RWPE1 (cell line): ENCODE results near the gene FKRP.

Experiments used
- CTCF ChIA-PET: fragments of 350-600 bp; sonication (Branson Sonifier 250); formaldehyde crosslinking; extraction: SDS; loops from one replicate; lab custom pipeline; 2021; lab: Yijun Ruan, JAX
- POLR2A ChIA-PET: fragments of 400-600 bp; formaldehyde crosslinking; extraction: SDS; loops from one replicate; lab custom pipeline; 2020; ENCODE audit warnings: antibody characterized with exemption; ENCODE audit not compliant: low non-redundant PET; lab: Yijun Ruan, JAX
- DNase-seq: peaks from one replicate; pipeline ENCODE4 v3.0.0; 2012; ENCODE audit warnings: low spot score
- H3K27ac ChIP-seq: fragments of 450-650 bp; 2 replicates; pipeline ENCODE4 v1.5.1; 2017
- CTCF ChIP-seq: fragments of 450-650 bp; conservative IDR thresholded peaks from 2 replicates; pipeline ENCODE4 v1.5.1; 2017; ENCODE audit warnings: low read depth, mild to moderate bottlenecking

The FKRP gene, protein sequence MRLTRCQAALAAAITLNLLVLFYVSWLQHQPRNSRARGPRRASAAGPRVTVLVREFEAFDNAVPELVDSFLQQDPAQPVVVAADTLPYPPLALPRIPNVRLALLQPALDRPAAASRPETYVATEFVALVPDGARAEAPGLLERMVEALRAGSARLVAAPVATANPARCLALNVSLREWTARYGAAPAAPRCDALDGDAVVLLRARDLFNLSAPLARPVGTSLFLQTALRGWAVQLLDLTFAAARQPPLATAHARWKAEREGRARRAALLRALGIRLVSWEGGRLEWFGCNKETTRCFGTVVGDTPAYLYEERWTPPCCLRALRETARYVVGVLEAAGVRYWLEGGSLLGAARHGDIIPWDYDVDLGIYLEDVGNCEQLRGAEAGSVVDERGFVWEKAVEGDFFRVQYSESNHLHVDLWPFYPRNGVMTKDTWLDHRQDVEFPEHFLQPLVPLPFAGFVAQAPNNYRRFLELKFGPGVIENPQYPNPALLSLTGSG

GRCh38 chr19:46745521-46746280, at the start of gene FKRP:
Gene FKRP, plus strand, starts transcription at chr19:46746057. Its CDS starts 9,394 bp downstream, at chr19:46755451.
- ChIA-PET POLR2A (no interaction called here), CTCF (interaction anchor here (0.6 to 0.7 kb wide), 3 partner anchors 12 to 530 kb away, joined by 3 to 5 read pairs (median 3); no protein-coding TSS in a partner anchor)
- H3K27ac ChIP-seq, result peak within 1 kb of the TSS; percentile 84
- no peak for DNase-seq
- TF ChIP-seq CTCF, result no peak

- H3K27ac ChIP-seq, result peak overlapping the region; percentile 49
- CTCF ChIA-PET, result interaction anchor here (0.5 kb wide), 1 partner anchor 265 kb away, joined by 4 read pairs; no protein-coding TSS in a partner anchor
- no peak for TF ChIP-seq CTCF
- POLR2A ChIA-PET, result interaction anchor here (0.6 kb wide), 1 partner anchor 10 kb away, joined by 6 read pairs; no protein-coding TSS in a partner anchor
- no peak for DNase-seq
These were observed 49.0 kb upstream of the FKRP start for GRCh38 chr19:46696866-46697203.

GRCh38 chr19:46697204-46697960, 48.5 kb upstream of the FKRP start:
- POLR2A ChIA-PET, result interaction anchor here (0.5 to 0.6 kb wide), 2 partner anchors 11 to 20 kb away, joined by 3 to 6 read pairs; partner anchors contain the start of gene PRKD2
- no peak for DNase-seq
- no peak for TF ChIP-seq CTCF
- CTCF ChIA-PET, result no interaction called here
- H3K27ac ChIP-seq, result peak overlapping the region; percentile 49

DNA sequence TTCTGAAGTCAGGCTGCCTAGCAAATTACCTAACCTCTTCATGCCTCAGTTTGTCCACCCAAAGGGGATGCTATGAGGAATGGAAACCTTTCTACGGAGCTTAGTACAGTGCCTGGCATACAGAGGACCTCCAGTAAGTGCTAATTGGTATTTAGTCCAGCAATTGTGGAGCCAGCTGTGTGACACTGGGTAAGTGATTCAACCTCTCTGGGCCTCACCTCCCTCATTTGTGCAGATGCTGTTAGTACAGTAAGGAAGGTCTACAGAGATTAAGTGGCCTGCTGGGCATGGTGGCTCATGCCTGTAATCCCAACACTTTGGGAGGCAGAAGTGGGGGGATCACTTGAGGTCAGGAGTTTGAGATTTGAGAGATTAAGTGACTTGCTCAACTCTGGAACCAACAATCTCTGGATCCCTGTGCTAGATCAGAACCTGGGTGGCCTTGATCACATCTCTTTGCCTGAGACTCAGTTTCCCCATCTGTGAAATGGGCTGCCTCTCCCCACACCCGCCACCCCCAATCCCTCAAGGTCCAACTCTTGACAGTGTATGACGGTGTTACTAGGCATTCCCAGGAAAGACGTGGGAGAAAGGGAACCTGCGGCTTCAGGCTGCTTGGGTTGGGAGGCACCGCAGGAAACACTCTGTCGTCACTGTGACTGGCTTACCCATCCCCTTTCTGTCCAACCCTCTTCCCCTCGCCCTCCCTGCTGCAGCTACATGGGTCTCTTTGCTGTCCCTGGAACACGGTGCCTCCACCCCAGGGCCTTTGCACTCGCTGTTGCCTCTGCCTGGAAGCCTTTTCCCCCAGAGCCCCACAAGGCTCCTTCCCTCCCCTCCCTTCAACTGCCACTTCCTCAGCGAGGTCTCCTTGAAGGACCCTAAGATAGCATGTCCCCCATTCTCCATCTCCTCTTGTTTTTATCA, 47.2 kb upstream of the FKRP start:
- peak overlapping the region; percentile 49 for H3K27ac ChIP-seq
- no peak for DNase-seq
- ChIA-PET POLR2A (no interaction called here), CTCF (no interaction called here)
- no peak for TF ChIP-seq CTCF

DNA sequence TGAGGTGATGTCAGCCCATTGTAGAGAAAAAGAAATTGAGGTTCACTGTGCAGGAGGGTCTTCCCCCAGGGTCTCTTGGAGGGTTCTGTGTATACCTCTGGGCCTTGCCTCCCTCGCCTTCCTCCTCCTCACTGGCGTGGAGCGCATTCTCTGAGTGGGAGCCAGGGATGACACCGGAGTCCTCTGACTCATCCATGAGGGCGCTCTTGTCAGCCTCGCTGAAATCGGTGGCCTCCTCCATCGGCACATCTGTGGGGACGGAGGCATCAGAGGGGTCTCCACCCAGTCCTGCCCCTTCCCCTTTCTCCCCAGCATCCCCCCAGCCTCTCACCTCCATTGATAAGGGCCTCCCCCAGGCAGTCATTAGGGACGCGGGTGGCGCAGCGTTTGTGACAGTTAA, 45.2 kb upstream of the FKRP start:
- no peak for TF ChIP-seq CTCF
- CTCF ChIA-PET, result no interaction called here
- DNase-seq, result no peak
- POLR2A ChIA-PET, result no interaction called here
- H3K27ac ChIP-seq, result no peak overlapping the region
